ENCODE measurements around the gene LRMDA.

LRMDA gene

DNA sequence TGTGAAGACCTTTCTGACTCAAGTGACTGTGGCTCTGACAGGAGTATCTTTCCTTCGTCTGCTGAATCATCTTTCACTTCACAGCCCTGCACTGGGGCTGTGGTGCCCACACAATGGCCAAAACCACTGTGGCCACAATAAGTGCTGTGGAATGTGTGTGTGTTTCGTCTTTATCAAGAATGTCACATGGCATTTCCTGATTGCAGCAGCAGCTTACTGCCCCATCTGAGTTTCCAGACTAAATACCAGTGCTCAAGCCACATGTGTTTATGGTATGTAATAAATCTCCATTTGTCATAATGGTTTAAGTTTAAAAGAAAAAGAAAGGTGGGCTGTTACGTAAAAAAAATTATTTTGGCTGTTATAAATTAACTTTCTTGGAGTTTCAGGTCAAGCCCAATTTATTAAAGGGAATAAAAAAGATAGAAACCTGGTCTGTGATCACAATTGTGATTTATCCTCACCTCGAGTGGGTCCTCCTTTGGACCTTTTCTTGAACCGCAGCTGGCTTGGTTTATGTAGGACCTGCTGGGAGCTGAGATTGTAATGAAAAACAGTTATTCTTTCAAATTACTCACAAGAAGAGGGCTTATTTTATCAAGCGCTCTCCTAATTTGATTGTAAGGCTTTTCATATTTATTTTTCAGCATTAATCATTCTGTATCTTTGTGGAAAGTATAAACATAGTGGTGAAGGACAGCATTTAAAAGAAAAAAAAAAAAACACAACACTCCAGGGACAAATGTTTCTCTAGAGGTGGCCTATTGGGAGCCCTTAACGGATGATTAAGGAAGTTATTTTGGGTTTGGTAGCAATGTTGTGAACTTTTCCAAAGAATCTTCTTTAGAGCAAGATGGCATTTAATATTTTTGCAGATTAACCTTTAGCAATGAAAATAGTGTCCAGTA lies 116.2 kb downstream of the LRMDA start:
- Histone ChIP-seq H3K9me3 (ENCODE audit: insufficient read depth, low read length, severe bottlenecking) (no peaks in the 10 kb centered on the region), H3K4me1 (ENCODE audit: insufficient read depth, low read length) (no peaks in the 10 kb centered on the region), H3K36me3 (ENCODE audit: insufficient read depth, low read length) (no peaks in the 10 kb centered on the region), H3K27me3 (ENCODE audit: insufficient read depth, low read length, poor library complexity) (no peaks in the 10 kb centered on the region), H2AFZ (ENCODE audit: low read depth, low read length) (no peak overlapping the region), H4K20me1 (ENCODE audit: insufficient read depth, low read length) (no peaks in the 10 kb centered on the region), H3K4me2 (ENCODE audit: insufficient read depth, low read length) (no peak overlapping the region), H3K4me3 (ENCODE audit: low read depth in 1 of 2, low read length in 2 of 2) (no peak overlapping the region), H3K27ac (ENCODE audit: low read length) (no peak overlapping the region), H3K79me2 (ENCODE audit: insufficient read depth, low read length) (no peaks in the 10 kb centered on the region), H3K9ac (ENCODE audit: low read depth, low read length) (no peak overlapping the region)
- ATAC-seq (ENCODE audit: insufficient read depth, low read depth): no peak
- no peak for DNase-seq
- no peak for TF ChIP-seq EZH2 (IDR thresholded peaks at IDR 0.05; ENCODE audit: borderline replicate concordance, low read depth, low read length, severe bottlenecking)
- TF ChIP-seq, protein P1, sequence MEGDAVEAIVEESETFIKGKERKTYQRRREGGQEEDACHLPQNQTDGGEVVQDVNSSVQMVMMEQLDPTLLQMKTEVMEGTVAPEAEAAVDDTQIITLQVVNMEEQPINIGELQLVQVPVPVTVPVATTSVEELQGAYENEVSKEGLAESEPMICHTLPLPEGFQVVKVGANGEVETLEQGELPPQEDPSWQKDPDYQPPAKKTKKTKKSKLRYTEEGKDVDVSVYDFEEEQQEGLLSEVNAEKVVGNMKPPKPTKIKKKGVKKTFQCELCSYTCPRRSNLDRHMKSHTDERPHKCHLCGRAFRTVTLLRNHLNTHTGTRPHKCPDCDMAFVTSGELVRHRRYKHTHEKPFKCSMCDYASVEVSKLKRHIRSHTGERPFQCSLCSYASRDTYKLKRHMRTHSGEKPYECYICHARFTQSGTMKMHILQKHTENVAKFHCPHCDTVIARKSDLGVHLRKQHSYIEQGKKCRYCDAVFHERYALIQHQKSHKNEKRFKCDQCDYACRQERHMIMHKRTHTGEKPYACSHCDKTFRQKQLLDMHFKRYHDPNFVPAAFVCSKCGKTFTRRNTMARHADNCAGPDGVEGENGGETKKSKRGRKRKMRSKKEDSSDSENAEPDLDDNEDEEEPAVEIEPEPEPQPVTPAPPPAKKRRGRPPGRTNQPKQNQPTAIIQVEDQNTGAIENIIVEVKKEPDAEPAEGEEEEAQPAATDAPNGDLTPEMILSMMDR (IDR thresholded peaks at IDR 0.05; ENCODE audit: borderline replicate concordance, extremely low read depth, low read length, poor library complexity, severe bottlenecking): no peak

DNA sequence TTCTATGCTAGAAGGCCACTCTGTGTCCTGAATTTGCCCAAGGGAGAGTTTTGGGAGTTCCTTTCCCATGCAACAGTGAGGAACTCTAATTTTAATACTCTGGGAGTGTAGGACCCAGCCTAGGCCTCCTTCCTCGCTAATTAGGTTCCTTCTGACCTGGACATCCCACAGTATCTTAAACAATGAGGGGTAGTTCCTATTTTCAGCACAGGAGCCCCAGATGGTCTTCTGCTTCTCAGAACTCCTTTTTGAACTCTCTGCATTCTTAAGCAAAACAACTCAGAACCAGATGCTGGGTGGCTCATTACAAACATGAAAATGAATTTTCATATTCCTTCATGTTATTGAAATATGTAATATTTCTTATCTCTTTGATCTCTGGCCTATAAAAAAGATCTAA lies 116.9 kb downstream of the LRMDA start:
- Histone ChIP-seq H2AFZ (ENCODE audit: low read depth, low read length) (no peak overlapping the region), H3K9ac (ENCODE audit: low read depth, low read length) (no peak overlapping the region), H3K36me3 (ENCODE audit: insufficient read depth, low read length) (no peaks in the 10 kb centered on the region), H3K79me2 (ENCODE audit: insufficient read depth, low read length) (no peaks in the 10 kb centered on the region), H3K4me1 (ENCODE audit: insufficient read depth, low read length) (no peaks in the 10 kb centered on the region), H3K27ac (ENCODE audit: low read length) (no peak overlapping the region), H4K20me1 (ENCODE audit: insufficient read depth, low read length) (no peaks in the 10 kb centered on the region), H3K27me3 (ENCODE audit: insufficient read depth, low read length, poor library complexity) (no peaks in the 10 kb centered on the region), H3K4me3 (ENCODE audit: low read depth in 1 of 2, low read length in 2 of 2) (no peak overlapping the region), H3K4me2 (ENCODE audit: insufficient read depth, low read length) (no peak overlapping the region), H3K9me3 (ENCODE audit: insufficient read depth, low read length, severe bottlenecking) (no peaks in the 10 kb centered on the region)
- DNase-seq (no peak), ATAC-seq (ENCODE audit: insufficient read depth, low read depth) (no peak)
- TF ChIP-seq, protein P1 (IDR thresholded peaks at IDR 0.05; ENCODE audit: borderline replicate concordance, extremely low read depth, low read length, poor library complexity, severe bottlenecking): no peak
- no peak for TF ChIP-seq EZH2 (IDR thresholded peaks at IDR 0.05; ENCODE audit: borderline replicate concordance, low read depth, low read length, severe bottlenecking)

DNA sequence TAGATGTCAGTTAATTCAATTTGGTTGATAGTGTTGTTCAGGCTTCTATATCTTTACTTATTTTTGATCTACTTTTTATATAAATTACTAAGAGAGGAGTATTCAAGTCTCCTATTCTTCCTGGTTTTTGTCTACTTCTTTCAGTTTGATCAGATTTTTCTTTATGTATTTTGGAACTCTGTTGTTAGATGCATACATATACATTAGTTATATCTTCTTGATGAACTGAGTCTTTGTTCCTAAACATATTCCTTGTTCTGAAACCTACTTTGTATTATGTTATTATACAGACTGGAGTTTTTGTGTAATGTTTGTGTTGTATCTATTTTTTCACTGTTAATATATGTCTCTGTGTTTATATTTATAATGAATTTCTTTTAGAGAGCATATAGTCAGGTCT lies 118.8 kb downstream of the LRMDA start:
- Histone ChIP-seq H3K9me3 (ENCODE audit: insufficient read depth, low read length, severe bottlenecking) (no peaks in the 10 kb centered on the region), H4K20me1 (ENCODE audit: insufficient read depth, low read length) (no peaks in the 10 kb centered on the region), H3K79me2 (ENCODE audit: insufficient read depth, low read length) (no peaks in the 10 kb centered on the region), H3K27ac (ENCODE audit: low read length) (no peak overlapping the region), H3K4me3 (ENCODE audit: low read depth in 1 of 2, low read length in 2 of 2) (no peak overlapping the region), H3K4me2 (ENCODE audit: insufficient read depth, low read length) (no peak overlapping the region), H3K9ac (ENCODE audit: low read depth, low read length) (no peak overlapping the region), H3K27me3 (ENCODE audit: insufficient read depth, low read length, poor library complexity) (no peaks in the 10 kb centered on the region), H2AFZ (ENCODE audit: low read depth, low read length) (no peak overlapping the region), H3K4me1 (ENCODE audit: insufficient read depth, low read length) (no peaks in the 10 kb centered on the region), H3K36me3 (ENCODE audit: insufficient read depth, low read length) (no peaks in the 10 kb centered on the region)
- ATAC-seq (ENCODE audit: insufficient read depth, low read depth): no peak
- TF ChIP-seq, protein P1 (IDR thresholded peaks at IDR 0.05; ENCODE audit: borderline replicate concordance, extremely low read depth, low read length, poor library complexity, severe bottlenecking): no peak
- TF ChIP-seq EZH2 (IDR thresholded peaks at IDR 0.05; ENCODE audit: borderline replicate concordance, low read depth, low read length, severe bottlenecking): no peak
- no peak for DNase-seq

All from DND-41 (cell line).